Common myeloid progenitor, CD34-positive (primary cell): ENCODE results near the gene IFI35.
"Not testable (repeated sequence)": the region's sequence is repeated elsewhere in the genome, so short reads cannot be mapped to it uniquely, and the experiment has no call there.

ENCODE experiments used
- CTCF ChIA-PET: fragments of 350-600 bp; sonication (Branson Sonifier 250); formaldehyde crosslinking; loops from one replicate; lab custom pipeline; 2021; ENCODE audit warnings: antibody characterized with exemption; lab: Charles Lee
- POLR2A ChIA-PET: fragments of 350-600 bp; sonication (Branson Sonifier 250); formaldehyde crosslinking; loops from one replicate; lab custom pipeline; 2021; ENCODE audit warnings: antibody characterized with exemption; lab: Charles Lee
- DNase-seq, 3 donors: peaks; one replicate each; pipeline versions ENCODE4 v3.0.0 to v3.0.0-alpha.2; 2013
- H3K27ac ChIP-seq, 2 experiments: 1 replicate in 1 of 2; 2 replicates in 1 of 2; pipeline ENCODE4 v1.7.0; 2013; ENCODE audit warnings: inconsistent platforms in 2 of 2, low read length in 2 of 2, mild to moderate bottlenecking in 2 of 2, low read depth in 1 of 2, moderate library complexity in 1 of 2; ENCODE audit not compliant: severe bottlenecking in 2 of 2, insufficient read depth in 1 of 2, poor library complexity in 1 of 2
- H3K27me3 ChIP-seq, 5 experiments: replicated peaks in 2 of 5; 1 replicate in 3 of 5; 2 replicates in 2 of 5; pipeline versions ENCODE4 v1.6.1 to v1.7.0; 2013; ENCODE audit warnings: low read length in 4 of 5, mild to moderate bottlenecking in 2 of 5, moderate library complexity in 2 of 5, inconsistent platforms in 1 of 5; ENCODE audit not compliant: insufficient read depth in 5 of 5, control insufficient read depth in 4 of 5
- H3K36me3 ChIP-seq, 4 experiments: 1 replicate in 2 of 4; 2 replicates in 2 of 4; pipeline versions ENCODE4 v1.6.1 to v1.7.0; 2013; ENCODE audit warnings: low read length in 3 of 4, control low read depth in 1 of 4, mild to moderate bottlenecking in 1 of 4; ENCODE audit not compliant: control insufficient read depth in 4 of 4, insufficient read depth in 4 of 4
- H3K4me1 ChIP-seq, 4 experiments: 1 replicate in 3 of 4; 2 replicates in 1 of 4; pipeline versions ENCODE4 v1.6.1 to v1.7.1; 2013; ENCODE audit warnings: low read length in 3 of 4, mild to moderate bottlenecking in 3 of 4, control low read depth in 1 of 4, inconsistent platforms in 1 of 4, moderate library complexity in 1 of 4; ENCODE audit not compliant: control insufficient read depth in 4 of 4, insufficient read depth in 4 of 4; ENCODE audit errors: control extremely low read depth in 1 of 4
- H3K4me3 ChIP-seq, 7 experiments: 1 replicate in 4 of 7; 2 replicates in 3 of 7; pipeline versions ENCODE4 v1.5.1 to v1.7.0; 2013; ENCODE audit warnings: mild to moderate bottlenecking in 7 of 7, low read length in 6 of 7, moderate library complexity in 6 of 7, inconsistent platforms in 2 of 7, low read depth in 2 of 7, control low read depth in 1 of 7; ENCODE audit not compliant: insufficient read depth in 4 of 7, control insufficient read depth in 1 of 7; ENCODE audit errors: extremely low read depth in 1 of 7
- H3K9me3 ChIP-seq, 5 experiments: 1 replicate in 4 of 5; 2 replicates in 1 of 5; pipeline versions ENCODE4 v1.6.1 to v1.7.1; 2013; ENCODE audit warnings: low read length in 4 of 5, mild to moderate bottlenecking in 2 of 5, inconsistent platforms in 1 of 5, low read depth in 1 of 5, moderate library complexity in 1 of 5; ENCODE audit not compliant: control insufficient read depth in 4 of 5, insufficient read depth in 2 of 5; ENCODE audit errors: control extremely low read depth in 1 of 5
- WGBS: methylation state at CpG from one replicate; pipeline ENCODE4 v1.1.5; 2013; ENCODE audit not compliant: insufficient coverage; 5-methylcytosine and 5-hydroxymethylcytosine counted together

Gene IFI35

GRCh38 chr17:42975265-42975664 is 31.3 kb upstream of the IFI35 start:
- Histone ChIP-seq H3K27me3 (no peaks in the 10 kb centered on the region), H3K27ac (no peak overlapping the region), H3K36me3 (no peaks in the 10 kb centered on the region), H3K4me1 (peaks cover 0 to 11% (median 10%) of the 10 kb centered on the region in 4 experiments), H3K4me3 (no peak overlapping the region), H3K9me3 (no peaks in the 10 kb centered on the region)
- ChIA-PET POLR2A (no interaction called here), CTCF (interaction anchor here (1.6 kb wide), 1 partner anchor 11 kb away, joined by 3 read pairs; the partner anchor contains the start of gene AARSD1)
- WGBS, result 57% methylated on average over 2 of the region's 2 CpGs
- peak in 1 of 3 donors; percentile 48 for DNase-seq

DNA sequence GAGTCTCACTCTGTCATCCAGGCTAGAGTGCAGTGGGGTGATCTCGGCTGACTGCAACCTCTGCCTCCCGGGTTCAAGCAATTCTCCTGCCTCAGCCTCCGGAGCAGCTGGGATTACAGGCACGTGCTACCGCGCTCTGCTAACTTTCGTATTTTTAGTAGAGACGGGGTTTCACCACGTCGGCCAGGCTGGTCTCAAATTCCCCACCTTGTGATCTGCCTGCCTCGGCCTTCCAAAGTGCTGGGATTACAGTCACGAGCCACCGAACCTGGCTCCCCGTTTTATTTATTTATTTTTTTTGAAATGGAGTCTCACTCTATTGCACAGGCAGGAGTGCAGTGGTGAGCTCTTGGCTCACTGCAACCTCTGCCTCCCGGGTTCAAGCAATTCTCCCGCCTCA is 30.9 kb upstream of the IFI35 start:
- POLR2A ChIA-PET, result not testable (repeated sequence)

DNA sequence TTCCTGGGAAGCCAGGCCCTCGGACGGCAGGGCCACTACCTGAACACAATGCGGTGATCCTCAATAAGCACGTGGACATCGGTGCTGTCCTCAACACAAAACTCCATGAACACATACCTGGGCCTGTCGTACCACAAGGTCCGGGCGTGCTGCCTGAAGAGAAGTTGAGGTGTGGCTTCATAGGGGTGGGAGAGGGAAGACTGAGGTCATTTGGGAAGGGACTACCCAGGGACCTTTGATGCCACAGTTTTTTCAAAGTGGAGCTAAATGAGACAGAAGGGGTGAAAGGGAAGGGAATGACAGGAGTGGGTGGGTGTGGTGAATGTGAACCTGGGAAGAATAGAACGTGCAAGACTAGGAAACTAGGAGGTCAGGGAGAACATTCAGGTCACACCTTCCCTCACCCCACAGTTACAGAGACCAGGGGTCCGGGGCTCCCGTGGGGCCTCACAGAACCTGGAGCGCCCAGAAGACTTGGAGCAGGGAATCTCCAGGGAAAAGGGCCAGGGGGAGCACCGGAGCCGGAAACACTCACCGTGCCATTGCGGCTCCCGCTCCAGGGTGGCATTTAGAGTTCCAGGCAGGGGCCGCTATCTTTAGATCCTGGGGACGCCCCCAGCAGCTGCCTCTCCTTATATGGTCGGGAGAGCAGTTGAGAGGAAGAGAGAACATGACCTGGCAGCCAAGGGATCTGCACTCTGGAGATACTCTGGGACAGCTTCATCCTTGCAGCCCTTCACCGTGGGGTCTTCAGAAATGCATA is 26.9 kb upstream of the IFI35 start, which contains the start of gene PTGES3L:
Gene PTGES3L (minus strand): TSS at position 570 of the 763 bp plus-strand sequence. CDS start 27 bp downstream, at position 543.
- CTCF ChIA-PET, result interaction anchor here (0.9 to 1.0 kb wide), 2 partner anchors 11 to 45 kb away, joined by 3 to 4 read pairs; no protein-coding TSS in a partner anchor
- Histone ChIP-seq H3K27me3 (no peaks in the 10 kb centered on the region), H3K36me3 (peaks cover 0 to 2% (median under 1%) of the 10 kb centered on the region in 4 experiments), H3K27ac (peak within 1 kb of the TSS; percentile 59 to 87), H3K4me1 (peaks cover 8 to 32% (median 30%) of the 10 kb centered on the region in 4 experiments), H3K4me3 (peak within 1 kb of the TSS; percentile 83 to 95 (median 90)), H3K9me3 (no peaks in the 10 kb centered on the region)
- POLR2A ChIA-PET, result no interaction called here
- WGBS, result 33% methylated on average over 13 of the region's 21 CpGs
- DNase-seq, result peak in 2 of 3 donors; percentile 58 to 71

More for the DNA sequence above, 30.9 kb upstream of the IFI35 start:
- not testable (repeated sequence) for H3K36me3 ChIP-seq, H3K27ac ChIP-seq, H3K4me3 ChIP-seq, DNase-seq, H3K9me3 ChIP-seq, H3K27me3 ChIP-seq
- CTCF ChIA-PET, result interaction anchor here (0.6 to 1.6 kb wide), 2 partner anchors 11 to 99 kb away, joined by 3 read pairs; partner anchors contain the start of gene AARSD1
- 96% methylated on average over 14 of the region's 16 CpGs for WGBS
- peaks cover 0 to 11% (median 11%) of the 10 kb centered on the region in 4 experiments for H3K4me1 ChIP-seq

GRCh38 chr17:42980274-42980765 is 26.3 kb upstream of the IFI35 start, which contains the start of gene RUNDC1:
Gene RUNDC1, plus strand, starts transcription at chr17:42980565. Its CDS starts 12 bp downstream, at chr17:42980577.
- Histone ChIP-seq H3K27ac (peak within 1 kb of the TSS; percentile 59 to 87), H3K27me3 (no peaks in the 10 kb centered on the region), H3K36me3 (peaks cover 0 to 2% (median under 1%) of the 10 kb centered on the region in 4 experiments), H3K9me3 (no peaks in the 10 kb centered on the region), H3K4me1 (peaks cover 13 to 38% (median 34%) of the 10 kb centered on the region in 4 experiments), H3K4me3 (peak within 1 kb of the TSS; percentile 83 to 95 (median 90))
- ChIA-PET POLR2A (interaction anchor here (0.5 to 1.4 kb wide), 3 partner anchors 16 to 258 kb away, joined by 3 to 5 read pairs (median 4); partner anchors contain the start of gene AARSD1), CTCF (interaction anchor here (0.9 to 1.0 kb wide), 2 partner anchors 12 to 18 kb away, joined by 4 read pairs; partner anchors contain the start of gene RPL27)
- WGBS, result 0% methylated on average over 33 of the region's 39 CpGs
- DNase-seq, result peak; percentile 88 to 92 (median 90)

DNA sequence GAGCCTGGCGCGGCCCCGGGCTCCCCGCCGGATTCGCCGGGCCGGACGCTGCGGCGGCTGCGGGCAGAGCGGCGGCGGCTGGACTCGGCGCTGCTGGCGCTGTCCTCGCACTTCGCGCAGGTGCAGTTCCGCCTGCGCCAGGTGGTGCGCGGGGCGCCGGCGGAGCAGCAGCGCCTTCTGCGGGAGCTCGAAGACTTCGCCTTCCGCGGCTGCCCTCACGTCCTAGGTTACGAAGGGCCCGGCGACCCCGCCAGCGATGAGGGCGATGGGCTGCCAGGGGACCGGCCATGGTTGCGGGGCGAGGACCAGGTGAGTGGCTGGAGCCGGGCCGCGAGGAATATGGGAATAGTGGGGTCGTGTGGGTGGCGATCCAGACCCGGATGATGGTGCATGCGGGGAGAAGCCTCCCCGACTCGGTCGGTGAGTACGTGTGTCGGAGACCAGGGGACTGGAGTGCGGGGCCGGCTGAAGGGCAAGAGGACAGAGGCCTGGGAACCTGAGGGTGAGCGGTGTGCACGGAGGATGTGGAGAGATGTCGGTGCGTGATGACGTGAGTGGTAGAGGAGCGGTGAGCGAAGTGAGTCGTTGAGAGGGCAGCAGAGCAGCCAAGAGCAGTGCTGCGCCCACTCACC is 25.7 kb upstream of the IFI35 start:
- whole genome bisulfite sequencing, result 0% methylated on average over 51 of the region's 67 CpGs
- peaks cover 0 to 2% (median under 1%) of the 10 kb centered on the region in 4 experiments for H3K36me3 ChIP-seq
- H3K27me3 ChIP-seq, result no peaks in the 10 kb centered on the region
- peaks cover 19 to 43% (median 37%) of the 10 kb centered on the region in 4 experiments for H3K4me1 ChIP-seq
- H3K27ac ChIP-seq, result peak overlapping the region; percentile 15 to 87
- DNase-seq, result peak; percentile 55 to 73 (median 67)
- CTCF ChIA-PET, result interaction anchor here (1.0 kb wide), 1 partner anchor 17 kb away, joined by 4 read pairs; the partner anchor contains the start of gene RPL27
- POLR2A ChIA-PET, result interaction anchor here (0.5 to 1.4 kb wide), 3 partner anchors 17 to 258 kb away, joined by 3 to 5 read pairs (median 4); partner anchors contain the start of gene AARSD1
- peak overlapping the region; percentile 83 to 95 (median 90) for H3K4me3 ChIP-seq
- no peaks in the 10 kb centered on the region for H3K9me3 ChIP-seq

GRCh38 chr17:42982266-42982665 is 24.3 kb upstream of the IFI35 start:
- CTCF ChIA-PET, result interaction anchor here (1.4 kb wide), 1 partner anchor 140 kb away, joined by 3 read pairs; no protein-coding TSS in a partner anchor
- peaks cover 19 to 46% (median 38%) of the 10 kb centered on the region in 4 experiments for H3K4me1 ChIP-seq
- no peak overlapping the region for H3K27ac ChIP-seq

More at GRCh38 chr17:42982266-42982665, 24.3 kb upstream of the IFI35 start:
- POLR2A ChIA-PET, result interaction anchor here (0.6 kb wide), 1 partner anchor 1020 kb away, joined by 3 read pairs; no protein-coding TSS in a partner anchor
- no peaks in the 10 kb centered on the region for H3K9me3 ChIP-seq
- DNase-seq, result no peak
- H3K36me3 ChIP-seq, result peaks cover 3 to 4% (median 4%) of the 10 kb centered on the region in 4 experiments
- no peaks in the 10 kb centered on the region for H3K27me3 ChIP-seq
- H3K4me3 ChIP-seq, result peak overlapping the region in 1 of 7 experiments; percentile 83
